ENCODE results near the gene HTR3C.

GRCh38 chr3:184067573-184068055 is 14.8 kb downstream of the HTR3C start:
- TF ChIP-seq CTCF (IDR thresholded peaks at IDR 0.05) (no peak), POLR2A (IDR thresholded peaks at IDR 0.05) (no peak)
